Omental fat pad (tissue), 4 donors: ENCODE measurements around the gene FAM222B. TPM values are rescaled to one million over a fixed set of nuclear protein-coding genes. Genes with fewer than 3 reads are reported as not detected.
A peak's percentile ranks its signal among the peaks of the same experiment; 100 is the strongest.

Source experiments
- ATAC-seq: fragments of 150-250 bp; one replicate; pipeline ENCODE4 v1.9.1; 2016; ENCODE audit warnings: mild to moderate bottlenecking, moderate library complexity; ENCODE audit not compliant: low FRiP score
- DNase-seq: peaks from one replicate; pipeline ENCODE4 v3.0.0-alpha.2; 2019; ENCODE audit warnings: low spot score
- total RNA-seq, 4 donors: library from RNA; depleted of rRNA; stranded (reverse); fragments of >200 nt; gene quantifications; one replicate each; pipeline ENCODE4 v1.1.0, GENCODE V29; 2016
- TF ChIP-seq, protein P1 (sequence below), 3 donors: fragments of 450-650 bp; IDR thresholded peaks; one replicate each; pipeline ENCODE4 v1.5.1; 2016 to 2017; ENCODE audit warnings: antibody characterized with exemption in 3 of 3, mild to moderate bottlenecking in 3 of 3, moderate library complexity in 2 of 3

Gene FAM222B
- total RNA-seq, 4 donors from 2014 or later, result 12.2 to 19.0 (median 14.0) TPM

DNA sequence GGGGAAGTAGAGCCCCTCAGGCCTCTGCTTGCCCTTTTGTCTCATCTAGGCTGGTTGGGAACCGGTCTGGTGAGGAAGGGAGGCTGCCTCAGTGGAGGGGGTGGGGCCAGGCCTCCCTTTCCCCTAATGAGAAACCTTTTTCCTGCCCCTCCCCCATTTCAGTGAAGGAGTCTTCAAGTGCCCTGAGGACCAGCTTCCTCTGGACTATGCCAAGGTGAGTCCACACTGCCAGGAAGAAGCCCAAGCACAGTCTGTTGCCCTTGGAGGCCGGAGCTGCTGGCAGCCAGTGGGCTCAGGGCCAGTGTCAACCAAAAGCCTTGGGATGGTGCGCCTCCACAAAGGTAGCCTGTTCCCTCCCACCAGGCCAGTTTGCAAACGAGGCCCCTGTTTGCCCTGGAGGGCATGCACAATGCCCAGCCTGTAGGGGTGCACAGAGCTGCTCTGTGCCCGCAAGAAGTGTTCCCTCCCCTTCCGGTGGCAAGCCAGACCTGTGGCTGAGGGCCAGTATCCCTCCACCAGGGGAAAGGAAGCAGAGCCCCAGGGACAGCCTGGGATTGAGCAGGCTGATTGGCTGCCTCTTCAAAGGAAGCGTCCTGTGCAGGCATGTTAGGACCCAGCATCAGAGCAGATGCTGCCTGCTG lies 95.4 kb downstream of the FAM222B start:
- ATAC-seq, result no peak
- DNase-seq, result no peak
- TF ChIP-seq, protein P1, sequence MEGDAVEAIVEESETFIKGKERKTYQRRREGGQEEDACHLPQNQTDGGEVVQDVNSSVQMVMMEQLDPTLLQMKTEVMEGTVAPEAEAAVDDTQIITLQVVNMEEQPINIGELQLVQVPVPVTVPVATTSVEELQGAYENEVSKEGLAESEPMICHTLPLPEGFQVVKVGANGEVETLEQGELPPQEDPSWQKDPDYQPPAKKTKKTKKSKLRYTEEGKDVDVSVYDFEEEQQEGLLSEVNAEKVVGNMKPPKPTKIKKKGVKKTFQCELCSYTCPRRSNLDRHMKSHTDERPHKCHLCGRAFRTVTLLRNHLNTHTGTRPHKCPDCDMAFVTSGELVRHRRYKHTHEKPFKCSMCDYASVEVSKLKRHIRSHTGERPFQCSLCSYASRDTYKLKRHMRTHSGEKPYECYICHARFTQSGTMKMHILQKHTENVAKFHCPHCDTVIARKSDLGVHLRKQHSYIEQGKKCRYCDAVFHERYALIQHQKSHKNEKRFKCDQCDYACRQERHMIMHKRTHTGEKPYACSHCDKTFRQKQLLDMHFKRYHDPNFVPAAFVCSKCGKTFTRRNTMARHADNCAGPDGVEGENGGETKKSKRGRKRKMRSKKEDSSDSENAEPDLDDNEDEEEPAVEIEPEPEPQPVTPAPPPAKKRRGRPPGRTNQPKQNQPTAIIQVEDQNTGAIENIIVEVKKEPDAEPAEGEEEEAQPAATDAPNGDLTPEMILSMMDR (IDR thresholded peaks at IDR 0.05), result no peak

DNA sequence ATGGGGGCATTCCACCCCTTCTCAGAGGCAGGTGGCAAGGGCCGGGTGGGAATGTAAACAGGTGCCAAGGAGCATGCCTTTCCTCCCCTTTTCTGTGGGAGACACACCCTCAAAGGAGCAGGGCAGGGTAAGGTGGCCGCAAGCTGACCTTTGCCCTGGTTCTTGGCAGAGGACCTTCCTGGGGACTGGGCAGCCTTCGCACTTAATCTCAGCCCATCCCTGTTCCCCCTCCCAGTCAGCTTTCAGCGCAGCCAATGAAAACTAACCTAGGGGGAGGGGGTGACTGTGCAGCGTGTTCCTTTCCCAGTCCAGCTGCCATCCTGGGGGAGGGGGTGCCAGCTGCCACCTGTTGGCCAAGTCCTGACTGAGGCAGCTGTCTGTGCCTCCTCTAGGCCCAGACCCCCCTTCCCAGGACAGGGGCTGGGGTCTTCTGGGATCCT lies 96.0 kb downstream of the FAM222B start:
- DNase-seq (no peak), ATAC-seq (no peak)
- TF ChIP-seq, protein P1 (IDR thresholded peaks at IDR 0.05), result no peak

DNA sequence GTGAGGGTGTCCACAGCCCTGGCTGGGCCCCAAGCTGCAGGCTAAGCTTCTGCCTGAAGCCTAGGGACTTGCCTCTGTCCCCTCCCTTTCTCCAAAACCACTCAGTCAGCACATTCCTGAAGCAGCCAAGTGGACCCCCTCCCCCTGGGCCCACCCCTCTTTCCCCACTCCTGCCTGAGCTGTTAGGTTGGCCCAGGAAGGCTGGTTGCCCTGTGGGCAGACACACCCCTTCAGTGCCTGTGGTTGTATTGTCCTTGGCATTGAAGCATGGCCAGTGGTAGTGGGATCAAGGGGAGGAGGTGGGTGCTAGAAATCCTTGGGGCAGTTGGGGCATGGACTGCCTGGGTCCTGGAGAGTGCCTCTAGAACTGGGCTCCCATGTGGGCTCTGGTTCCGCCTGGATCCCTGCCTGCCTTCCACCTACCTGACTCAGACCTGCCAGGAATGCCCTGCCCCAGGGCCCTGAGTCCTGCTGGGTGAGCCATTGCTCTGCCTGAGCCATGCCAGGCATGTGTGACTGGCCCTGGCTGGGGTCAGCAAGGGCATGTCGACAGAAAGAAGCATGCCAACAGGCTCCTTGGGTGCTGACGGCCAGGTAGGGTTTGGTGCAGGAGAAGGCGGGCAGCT lies 96.7 kb downstream of the FAM222B start:
- peak; percentile 45 for DNase-seq
- TF ChIP-seq, protein P1 (IDR thresholded peaks at IDR 0.05), result no peak
- peak; percentile 45 for ATAC-seq

DNA sequence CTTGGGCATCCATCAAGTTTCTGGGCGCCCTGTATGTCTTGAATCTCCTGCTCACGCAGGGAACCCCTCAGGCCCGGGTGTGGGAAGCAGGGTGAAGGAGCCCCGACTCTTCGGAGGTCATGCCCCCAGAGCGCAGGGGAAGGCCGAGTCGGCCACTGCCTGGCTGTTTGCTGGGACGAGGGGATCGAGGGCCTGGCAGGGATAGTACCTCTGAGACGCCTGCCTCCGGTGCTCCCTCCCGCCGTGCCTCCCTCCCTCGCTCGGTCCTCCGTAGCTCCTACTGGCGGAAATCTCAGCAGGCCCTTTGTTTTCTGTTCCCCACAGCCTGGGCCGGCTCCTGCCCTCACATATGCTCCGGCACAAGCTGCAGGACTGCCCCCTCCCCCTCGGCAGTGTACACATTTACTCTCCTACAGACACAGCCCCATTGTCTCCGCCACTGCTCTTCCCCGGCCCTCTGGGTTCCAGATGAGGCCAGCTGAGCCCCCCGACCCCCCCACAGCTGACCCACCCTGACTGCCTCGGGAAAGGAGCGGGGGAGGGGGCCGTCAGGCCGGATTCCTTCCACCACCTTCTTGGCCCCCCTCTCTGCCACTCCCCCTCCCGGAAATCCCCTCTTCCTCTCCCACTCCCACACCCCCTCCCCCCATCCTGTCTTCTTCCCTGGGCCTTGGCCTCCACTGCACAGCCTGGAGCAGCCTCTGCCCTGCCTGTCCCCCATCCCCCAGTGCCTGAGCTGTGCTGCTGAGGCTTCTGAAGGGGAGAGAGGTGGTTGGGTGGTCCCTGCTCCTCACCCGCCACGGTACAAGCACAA lies 97.4 kb downstream of the FAM222B start:
- ATAC-seq (no peak), DNase-seq (no peak)
- TF ChIP-seq, protein P1 (IDR thresholded peaks at IDR 0.05), result no peak

DNA sequence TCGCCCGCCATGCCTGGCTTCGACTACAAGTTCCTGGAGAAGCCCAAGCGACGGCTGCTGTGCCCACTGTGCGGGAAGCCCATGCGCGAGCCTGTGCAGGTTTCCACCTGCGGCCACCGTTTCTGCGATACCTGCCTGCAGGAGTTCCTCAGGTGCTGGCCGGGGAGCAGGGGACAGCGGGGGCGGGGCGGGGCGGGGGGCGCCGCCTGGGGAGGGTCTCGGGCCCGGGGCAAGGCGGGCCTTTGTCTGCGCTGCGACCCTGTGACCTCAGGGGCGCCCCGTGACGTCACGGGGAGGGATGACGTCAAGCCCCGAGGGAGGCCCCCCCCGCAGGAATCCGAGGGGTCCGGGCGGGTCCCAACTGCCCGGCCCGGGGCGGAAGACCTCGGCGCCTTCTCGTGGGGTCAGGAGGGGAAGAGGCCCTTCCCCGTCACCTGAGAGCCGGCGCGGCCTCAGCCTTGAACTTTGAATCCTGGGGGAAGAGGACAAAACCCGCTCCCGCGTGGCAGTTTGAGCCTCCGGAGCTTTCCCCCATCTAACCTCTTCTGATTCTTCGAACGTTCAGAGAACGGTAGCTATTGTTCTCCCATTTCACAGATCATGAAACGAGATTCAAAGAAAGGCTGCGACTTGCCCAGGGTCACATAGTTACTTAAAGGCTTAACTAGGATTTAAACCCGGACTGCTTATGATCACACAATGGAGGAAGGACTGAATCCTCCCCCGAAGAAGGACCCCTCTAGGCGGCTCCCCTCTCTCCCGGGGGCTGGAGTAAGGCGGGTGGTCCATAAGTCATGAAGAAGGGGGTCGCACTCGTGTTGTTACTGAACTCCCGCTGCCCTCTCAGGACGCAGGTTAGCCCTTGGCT lies 98.3 kb downstream of the FAM222B start:
- ATAC-seq (peak; percentile 22), DNase-seq (peak; percentile 46)
- TF ChIP-seq, protein P1 (IDR thresholded peaks at IDR 0.05), result no peak

DNA sequence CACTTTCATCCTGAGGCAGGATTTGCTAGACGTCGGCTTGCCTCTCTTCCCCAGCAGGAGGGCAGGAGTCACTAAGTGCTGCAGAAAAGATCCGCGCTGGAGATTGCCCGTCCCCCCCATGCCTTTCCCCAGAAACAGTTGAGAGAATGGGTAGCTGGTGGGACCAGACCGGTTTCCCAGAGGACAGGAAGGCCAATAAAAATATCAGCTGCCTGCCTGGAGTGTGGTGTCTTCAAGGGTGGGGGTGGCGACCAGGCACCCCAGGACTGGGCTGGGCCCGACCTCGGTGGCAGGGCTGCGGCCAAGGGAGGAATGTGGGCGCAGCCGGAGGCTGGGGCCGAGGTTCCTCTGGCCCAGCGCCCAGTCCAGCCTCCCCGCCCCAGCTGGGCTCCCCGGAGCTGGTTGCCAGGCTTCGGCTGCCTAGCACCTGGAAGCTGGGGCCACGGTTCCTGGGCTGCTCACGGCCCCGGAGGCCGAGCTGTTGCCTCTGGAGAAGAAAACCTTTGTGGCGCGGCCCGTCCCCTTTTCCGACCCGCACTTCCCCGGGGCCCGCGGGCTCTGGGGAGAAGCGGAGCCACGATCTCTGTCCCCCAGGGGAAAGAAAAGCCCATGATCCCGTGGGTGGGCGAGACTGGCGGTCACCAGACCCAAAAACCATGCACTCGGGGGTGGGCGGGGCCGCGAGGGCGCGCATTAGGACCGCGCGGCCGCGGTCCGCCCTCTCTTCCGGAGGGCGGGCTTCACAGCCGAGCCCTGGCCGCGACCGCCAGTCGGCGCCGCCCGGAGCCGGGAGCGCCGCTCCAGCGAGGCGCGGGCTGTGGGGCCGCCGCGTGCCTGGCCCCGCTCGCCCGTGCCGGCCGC lies 99.1 kb downstream of the FAM222B start, which contains the start of gene TRAF4:
Gene TRAF4, plus strand, starts transcription at position 769 of the 861 bp plus-strand sequence. CDS start 102 bp downstream, outside the sequence.
- peak; percentile 52 for DNase-seq
- TF ChIP-seq, protein P1 (IDR thresholded peaks at IDR 0.05), result no peak

More for the DNA sequence above, 99.1 kb downstream of the FAM222B start, which contains the start of gene TRAF4:
- peak; percentile 83 for ATAC-seq
